GM13977 (cell line): ENCODE measurements around the gene HOXC10.

Experiments
- DNase-seq: peaks from one replicate; pipeline ENCODE4 v3.0.0; 2012; ENCODE audit warnings: low spot score
- CTCF ChIP-seq: IDR thresholded peaks from 2 replicates; pipeline ENCODE4 v1.5.1; 2012; ENCODE audit warnings: mild to moderate bottlenecking, control low read depth; ENCODE audit not compliant: insufficient read depth; ENCODE audit errors: extremely low read depth, missing control alignments
- in situ Hi-C: fragments of 300-500 bp; cut with MboI; formaldehyde crosslinking; loops from one replicate; pipeline ENCODE4 v1.12.0; 2022; ENCODE audit warnings: low sequenced_read_pairs, low pct_unique_long_range_greater_than_20kb, mixed read lengths, inconsistent platforms; ENCODE audit not compliant: unreplicated experiment

Gene HOXC10

GRCh38 chr12:53987787-53988230, 2.9 kb downstream of the HOXC10 start:
- DNase-seq: no peak
- in situ Hi-C loops: no loop called here
- no peak for TF ChIP-seq CTCF

GRCh38 chr12:53988541-53989226, 3.7 kb downstream of the HOXC10 start:
- DNase-seq: no peak
- in situ Hi-C loops: no loop called here
- TF ChIP-seq CTCF: no peak

GRCh38 chr12:53989227-53990113, 4.5 kb downstream of the HOXC10 start:
- in situ Hi-C loops: no loop called here
- TF ChIP-seq CTCF: peak; percentile 66
- DNase-seq: peak; percentile 78

GRCh38 chr12:53990311-53991076, 5.5 kb downstream of the HOXC10 start:
- in situ Hi-C loops: no loop called here
- TF ChIP-seq CTCF: no peak
- no peak for DNase-seq

- in situ Hi-C loops: no loop called here
- no peak for DNase-seq
Measured at GRCh38 chr12:53991077-53991460, 6.1 kb downstream of the HOXC10 start.

More at GRCh38 chr12:53991077-53991460, 6.1 kb downstream of the HOXC10 start:
- no peak for TF ChIP-seq CTCF
